Measurements from ENCODE around the gene ARID1B. TPM values are rescaled to one million over a fixed set of nuclear protein-coding genes. Genes with fewer than 3 reads are reported as not detected.

The ARID1B gene
- total RNA-seq, 1 experiment from 2014 or later: 24.2 TPM

- Histone ChIP-seq H3K27ac (ENCODE audit: low read length) (no peak overlapping the region), H3K27me3 (ENCODE audit: low read length) (no peaks in the 10 kb centered on the region), H3K4me3 (ENCODE audit: low read length) (no peak overlapping the region), H3F3A (ENCODE audit: low read length, unreplicated experiment) (no peaks in the 10 kb centered on the region), H3K4me1 (ENCODE audit: insufficient read depth, low read length) (no peaks in the 10 kb centered on the region), H3K36me3 (ENCODE audit: low read depth, low read length) (no peaks in the 10 kb centered on the region), H3K9me3 (ENCODE audit: low read length) (no peaks in the 10 kb centered on the region), H4K20me1 (ENCODE audit: low read length) (no peaks in the 10 kb centered on the region), H3K9me2 (replicated peaks; ENCODE audit: low read length) (no peaks in the 10 kb centered on the region), H3K79me2 (ENCODE audit: low read length) (no peaks in the 10 kb centered on the region), H3K4me2 (ENCODE audit: low read length) (no peak overlapping the region), H3K9ac (ENCODE audit: low read length) (no peak overlapping the region), H2AFZ (ENCODE audit: low read length) (no peak overlapping the region)
- no peak for ATAC-seq
- CTCF ChIA-PET: no interaction called here
- TF ChIP-seq EZH2 (IDR thresholded peaks at IDR 0.05; ENCODE audit: low read length, unreplicated experiment) (no peak), EZH2phosphoT487 (IDR thresholded peaks at IDR 0.05; ENCODE audit: borderline replicate concordance, low read length) (no peak)
- TF ChIP-seq, protein P1, sequence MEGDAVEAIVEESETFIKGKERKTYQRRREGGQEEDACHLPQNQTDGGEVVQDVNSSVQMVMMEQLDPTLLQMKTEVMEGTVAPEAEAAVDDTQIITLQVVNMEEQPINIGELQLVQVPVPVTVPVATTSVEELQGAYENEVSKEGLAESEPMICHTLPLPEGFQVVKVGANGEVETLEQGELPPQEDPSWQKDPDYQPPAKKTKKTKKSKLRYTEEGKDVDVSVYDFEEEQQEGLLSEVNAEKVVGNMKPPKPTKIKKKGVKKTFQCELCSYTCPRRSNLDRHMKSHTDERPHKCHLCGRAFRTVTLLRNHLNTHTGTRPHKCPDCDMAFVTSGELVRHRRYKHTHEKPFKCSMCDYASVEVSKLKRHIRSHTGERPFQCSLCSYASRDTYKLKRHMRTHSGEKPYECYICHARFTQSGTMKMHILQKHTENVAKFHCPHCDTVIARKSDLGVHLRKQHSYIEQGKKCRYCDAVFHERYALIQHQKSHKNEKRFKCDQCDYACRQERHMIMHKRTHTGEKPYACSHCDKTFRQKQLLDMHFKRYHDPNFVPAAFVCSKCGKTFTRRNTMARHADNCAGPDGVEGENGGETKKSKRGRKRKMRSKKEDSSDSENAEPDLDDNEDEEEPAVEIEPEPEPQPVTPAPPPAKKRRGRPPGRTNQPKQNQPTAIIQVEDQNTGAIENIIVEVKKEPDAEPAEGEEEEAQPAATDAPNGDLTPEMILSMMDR (conservative IDR thresholded peaks at IDR 0.05; ENCODE audit: low read depth, low read length): no peak
- no peak for DNase-seq
- POLR2A ChIA-PET (ENCODE audit: unreplicated experiment): no interaction called here
- intact Hi-C loops (cut with micrococcal nuclease): no loop called here
- no TSS peak for BruUV-seq (replicated peaks)
Observed at GRCh38 chr6:157249826-157250225, 472.6 kb downstream of the ARID1B start.

DNA sequence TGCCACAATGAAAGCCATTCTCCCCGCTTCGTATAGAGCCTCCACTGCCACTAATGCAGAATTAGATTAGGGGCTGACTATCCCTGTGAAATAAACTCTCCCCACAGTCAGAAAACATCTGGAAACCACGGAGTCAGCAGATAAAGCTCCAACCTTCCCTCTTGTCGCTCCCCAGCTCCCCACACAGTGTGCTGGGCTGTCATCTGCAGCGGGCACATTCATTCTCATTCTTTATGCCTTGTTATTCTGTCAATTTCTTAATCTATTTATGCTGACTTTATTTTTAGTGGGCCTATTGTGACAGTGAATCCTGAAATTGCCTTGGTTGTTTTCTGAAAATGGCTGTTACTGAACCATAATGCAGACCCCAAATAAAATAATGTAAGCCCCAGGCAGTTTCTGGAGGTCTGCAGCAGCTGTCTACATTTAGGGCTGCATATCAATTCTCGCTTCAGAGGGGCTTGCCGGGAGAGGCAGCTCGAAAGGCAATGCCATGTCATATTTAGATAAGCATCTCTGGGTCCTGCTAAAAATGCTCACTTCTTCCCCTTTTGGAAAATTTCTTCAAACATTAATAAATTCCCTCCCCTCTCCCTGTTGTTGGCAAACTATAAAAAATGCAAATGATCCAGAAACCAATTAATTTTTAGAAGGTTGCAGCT is 474.5 kb downstream of the ARID1B start:
- DNase-seq (no peak), ATAC-seq (no peak)
- Histone ChIP-seq H3K9ac (ENCODE audit: low read length) (no peak overlapping the region), H3K4me2 (ENCODE audit: low read length) (no peak overlapping the region), H2AFZ (ENCODE audit: low read length) (no peak overlapping the region), H3K27me3 (ENCODE audit: low read length) (no peaks in the 10 kb centered on the region), H3K4me3 (ENCODE audit: low read length) (no peak overlapping the region), H3K36me3 (ENCODE audit: low read depth, low read length) (no peaks in the 10 kb centered on the region), H3K27ac (ENCODE audit: low read length) (no peak overlapping the region), H3K9me3 (ENCODE audit: low read length) (no peaks in the 10 kb centered on the region), H3F3A (ENCODE audit: low read length, unreplicated experiment) (no peaks in the 10 kb centered on the region), H3K4me1 (ENCODE audit: insufficient read depth, low read length) (no peaks in the 10 kb centered on the region), H3K79me2 (ENCODE audit: low read length) (no peaks in the 10 kb centered on the region), H3K9me2 (replicated peaks; ENCODE audit: low read length) (no peaks in the 10 kb centered on the region), H4K20me1 (ENCODE audit: low read length) (no peaks in the 10 kb centered on the region)
- POLR2A ChIA-PET (ENCODE audit: unreplicated experiment): no interaction called here
- TF ChIP-seq, protein P1 (conservative IDR thresholded peaks at IDR 0.05; ENCODE audit: low read depth, low read length): no peak
- TF ChIP-seq EZH2phosphoT487 (IDR thresholded peaks at IDR 0.05; ENCODE audit: borderline replicate concordance, low read length) (no peak), EZH2 (IDR thresholded peaks at IDR 0.05; ENCODE audit: low read length, unreplicated experiment) (no peak)
- intact Hi-C loops (cut with micrococcal nuclease): no loop called here
- no TSS peak for BruUV-seq (replicated peaks)
- CTCF ChIA-PET: no interaction called here

DNA sequence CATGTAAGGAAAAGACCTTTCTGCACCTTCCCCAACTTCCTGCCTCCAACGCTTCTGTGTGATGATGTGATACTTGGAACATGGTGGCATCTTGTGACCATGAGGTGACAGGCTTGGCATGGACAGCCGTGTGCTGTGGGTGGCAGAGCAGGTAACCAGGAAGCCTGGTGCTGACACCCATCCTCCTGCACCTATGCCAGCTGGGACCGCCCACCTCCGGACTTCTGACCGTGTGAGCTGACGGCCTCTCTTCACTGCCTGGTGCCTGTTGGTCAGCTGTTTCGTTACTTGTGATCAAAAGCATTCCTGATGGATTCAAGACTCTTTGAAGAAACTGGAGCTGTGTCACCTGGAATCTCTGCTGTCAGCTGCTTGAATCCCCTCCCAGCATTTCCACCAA is 475.8 kb downstream of the ARID1B start:
- Histone ChIP-seq H3K4me3 (ENCODE audit: low read length) (no peak overlapping the region), H3K36me3 (ENCODE audit: low read depth, low read length) (no peaks in the 10 kb centered on the region), H3K27me3 (ENCODE audit: low read length) (no peaks in the 10 kb centered on the region), H3K4me1 (ENCODE audit: insufficient read depth, low read length) (no peaks in the 10 kb centered on the region), H3K9me3 (ENCODE audit: low read length) (no peaks in the 10 kb centered on the region), H3K79me2 (ENCODE audit: low read length) (no peaks in the 10 kb centered on the region), H3K4me2 (ENCODE audit: low read length) (no peak overlapping the region), H2AFZ (ENCODE audit: low read length) (no peak overlapping the region), H3F3A (ENCODE audit: low read length, unreplicated experiment) (no peaks in the 10 kb centered on the region), H3K9me2 (replicated peaks; ENCODE audit: low read length) (no peaks in the 10 kb centered on the region), H3K27ac (ENCODE audit: low read length) (no peak overlapping the region), H3K9ac (ENCODE audit: low read length) (no peak overlapping the region), H4K20me1 (ENCODE audit: low read length) (no peaks in the 10 kb centered on the region)
- no peak for TF ChIP-seq EZH2 (IDR thresholded peaks at IDR 0.05; ENCODE audit: low read length, unreplicated experiment)
- TF ChIP-seq EZH2phosphoT487 (IDR thresholded peaks at IDR 0.05; ENCODE audit: borderline replicate concordance, low read length): no peak
- TF ChIP-seq, protein P1 (conservative IDR thresholded peaks at IDR 0.05; ENCODE audit: low read depth, low read length): no peak
- DNase-seq (no peak), ATAC-seq (no peak)
- no TSS peak for BruUV-seq (replicated peaks)
- POLR2A ChIA-PET (ENCODE audit: unreplicated experiment): no interaction called here
- intact Hi-C loops (cut with micrococcal nuclease): no loop called here
- CTCF ChIA-PET: no interaction called here
